ENCODE measurements around the gene PDZRN4.
"Not testable (repeated sequence)": the region's sequence is repeated elsewhere in the genome, so short reads cannot be mapped to it uniquely, and the experiment has no call there.

The PDZRN4 gene

DNA sequence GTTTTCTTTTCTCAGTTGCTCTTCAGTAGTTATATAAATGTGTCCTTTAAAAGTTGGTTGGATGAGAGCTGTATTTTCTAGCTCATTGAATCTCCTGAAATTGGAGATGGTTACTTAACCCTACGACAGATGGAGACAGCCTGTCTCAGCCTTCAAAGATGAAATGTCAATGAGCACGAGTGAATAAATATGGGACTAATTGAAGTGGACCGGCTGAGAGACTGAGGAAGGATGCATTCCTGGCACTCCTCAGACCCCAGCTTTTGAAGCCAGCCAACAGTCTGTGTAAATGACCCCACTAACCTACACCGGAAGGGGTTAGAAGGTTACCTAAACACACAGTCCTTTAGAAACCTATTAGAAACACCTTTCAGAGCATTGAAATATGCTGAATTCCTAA lies 46.6 kb downstream of the PDZRN4 start:
- Mint-ChIP-seq H3K4me3 (no peak overlapping the region), H3K9me3 (ENCODE audit: low read depth) (no peaks in the 10 kb centered on the region), H3K27ac (no peak overlapping the region), H3K4me1 (ENCODE audit: low read depth) (no peaks in the 10 kb centered on the region), H3K36me3 (no peaks in the 10 kb centered on the region), H3K27me3 (no peaks in the 10 kb centered on the region)

DNA sequence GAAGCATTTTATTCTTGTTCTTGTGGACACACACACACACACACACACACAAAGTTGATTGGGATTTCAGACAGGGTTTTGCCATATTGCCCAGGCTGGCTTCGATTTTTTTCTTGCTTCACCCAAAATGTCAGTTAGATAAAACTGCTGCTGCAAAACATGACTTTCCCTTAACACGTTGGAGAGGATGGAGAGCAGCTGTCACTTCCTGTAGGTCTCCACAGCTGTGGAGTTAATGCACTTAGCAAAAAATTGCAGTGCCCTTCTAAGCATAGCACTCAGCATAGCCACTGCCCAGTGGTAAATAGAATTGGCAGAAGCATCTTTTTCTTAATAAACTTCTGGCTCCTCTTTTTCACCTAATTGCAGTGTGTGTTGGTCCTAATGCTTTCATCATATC lies 54.5 kb downstream of the PDZRN4 start:
- H3K4me1 Mint-ChIP-seq (ENCODE audit: low read depth): no peaks in the 10 kb centered on the region
- H3K9me3 Mint-ChIP-seq (ENCODE audit: low read depth): no peaks in the 10 kb centered on the region
- no peaks in the 10 kb centered on the region for H3K27me3 Mint-ChIP-seq
- H3K36me3 Mint-ChIP-seq: no peaks in the 10 kb centered on the region
- no peak overlapping the region for H3K27ac Mint-ChIP-seq
- H3K4me3 Mint-ChIP-seq: no peak overlapping the region

DNA sequence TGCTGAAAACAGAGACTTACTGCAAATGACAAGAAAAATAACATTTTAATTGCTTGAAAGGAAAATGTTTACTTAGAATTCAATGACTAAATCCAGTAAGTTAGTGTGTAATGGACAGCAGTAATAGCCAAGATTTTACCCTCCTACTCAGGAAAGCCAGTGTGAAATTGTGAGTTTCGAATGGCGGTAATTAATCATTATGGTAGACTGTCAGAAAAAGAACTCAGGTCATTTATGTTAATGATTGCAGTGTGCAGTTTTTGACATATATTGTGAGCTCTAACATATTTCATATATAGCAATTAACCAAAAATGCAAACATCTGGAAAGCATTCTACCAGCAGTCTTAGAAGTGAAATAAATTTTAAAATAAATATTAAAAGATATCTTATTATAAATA lies 60.3 kb downstream of the PDZRN4 start:
- no peak overlapping the region for H3K27ac Mint-ChIP-seq
- H3K36me3 Mint-ChIP-seq: no peaks in the 10 kb centered on the region
- H3K27me3 Mint-ChIP-seq: no peaks in the 10 kb centered on the region
- no peaks in the 10 kb centered on the region for H3K4me1 Mint-ChIP-seq (ENCODE audit: low read depth)
- H3K9me3 Mint-ChIP-seq (ENCODE audit: low read depth): no peaks in the 10 kb centered on the region
- H3K4me3 Mint-ChIP-seq: no peak overlapping the region

DNA sequence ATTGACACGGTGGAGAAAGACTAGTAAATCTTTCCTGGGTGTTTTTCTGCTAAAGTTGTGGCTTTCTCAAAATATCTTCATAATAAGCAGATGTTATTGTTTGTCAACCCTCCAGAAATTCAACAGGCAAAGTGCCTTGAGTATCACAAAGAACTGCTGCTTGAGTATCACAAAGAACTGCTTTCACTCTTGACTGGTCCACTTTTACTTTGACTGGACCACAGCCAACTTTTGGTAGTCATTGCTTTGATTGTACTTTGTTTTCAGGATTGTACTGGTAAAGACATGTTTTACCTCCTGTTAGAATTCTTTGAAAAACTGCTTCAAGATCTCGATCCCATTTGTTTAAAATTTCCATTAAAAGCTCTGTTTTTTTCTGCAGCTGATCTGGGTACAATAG lies 62.6 kb downstream of the PDZRN4 start:
- no peak overlapping the region for H3K4me3 Mint-ChIP-seq
- H3K27me3 Mint-ChIP-seq: no peaks in the 10 kb centered on the region
- H3K36me3 Mint-ChIP-seq: no peaks in the 10 kb centered on the region
- H3K4me1 Mint-ChIP-seq (ENCODE audit: low read depth): no peaks in the 10 kb centered on the region
- no peak overlapping the region for H3K27ac Mint-ChIP-seq
- no peaks in the 10 kb centered on the region for H3K9me3 Mint-ChIP-seq (ENCODE audit: low read depth)

DNA sequence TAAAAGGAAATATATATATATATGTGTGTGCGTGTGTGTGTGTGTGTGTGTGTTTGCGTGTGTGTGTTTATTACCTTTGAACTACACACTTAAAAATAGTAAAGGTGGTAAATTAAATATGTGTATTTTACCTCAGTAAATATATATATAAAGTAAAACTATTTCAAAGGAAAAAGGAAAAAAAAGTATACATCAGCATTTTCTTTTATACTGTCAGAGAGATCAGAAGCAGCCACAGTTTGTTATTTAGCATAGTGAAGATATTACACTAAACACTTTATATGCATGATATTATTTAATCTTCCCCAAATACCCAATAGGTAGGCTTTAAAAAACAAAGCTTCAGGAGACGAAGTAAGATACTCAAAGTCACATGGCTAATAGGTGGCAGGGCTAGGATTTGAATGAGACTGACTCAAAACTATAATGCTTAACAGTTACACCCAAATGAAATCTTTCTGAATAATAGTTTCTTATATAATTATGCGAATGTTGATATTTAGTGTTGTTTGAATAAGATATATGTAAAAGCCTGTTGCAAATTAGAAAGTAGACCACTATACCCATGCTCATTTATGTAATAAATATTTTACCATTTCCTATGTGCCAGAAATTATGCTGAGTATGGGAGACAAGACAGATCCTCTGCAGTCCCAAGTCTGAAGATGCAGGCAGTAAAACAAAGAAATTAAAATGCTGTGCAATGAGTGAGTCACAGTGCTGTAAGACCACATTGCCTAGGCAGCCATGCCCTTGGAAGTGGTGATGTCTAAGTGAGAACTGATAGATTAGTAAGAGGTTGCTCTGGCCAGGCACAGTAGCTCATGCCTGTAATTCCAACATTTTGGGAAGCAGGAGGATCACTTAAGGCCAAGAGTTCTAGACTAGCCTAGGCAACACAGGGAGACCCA lies 66.1 kb downstream of the PDZRN4 start:
- Mint-ChIP-seq H3K4me3 (no peak overlapping the region), H3K36me3 (no peaks in the 10 kb centered on the region), H3K9me3 (ENCODE audit: low read depth) (no peaks in the 10 kb centered on the region), H3K27ac (no peak overlapping the region), H3K4me1 (ENCODE audit: low read depth) (no peaks in the 10 kb centered on the region), H3K27me3 (no peaks in the 10 kb centered on the region)

DNA sequence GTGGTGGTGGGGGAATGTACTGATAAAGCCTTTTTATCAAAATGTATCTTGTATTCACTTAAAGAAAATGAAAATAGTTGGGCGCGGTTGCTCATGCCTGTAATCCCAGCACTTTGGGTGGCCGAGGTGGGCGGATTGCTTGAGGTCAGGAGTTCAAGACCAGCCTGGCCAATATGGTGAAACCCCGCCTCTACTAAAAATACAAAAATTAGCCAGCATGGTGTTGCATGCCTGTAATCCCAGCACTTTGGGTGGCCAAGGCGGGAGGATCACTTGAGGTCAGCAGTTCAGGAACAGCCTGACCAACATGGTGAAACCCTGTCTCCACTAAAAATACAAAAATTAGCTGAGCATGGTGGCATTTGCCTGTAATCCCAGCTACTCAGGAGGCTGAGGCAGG lies 75.1 kb downstream of the PDZRN4 start:
- not testable (repeated sequence) for H3K9me3 Mint-ChIP-seq (ENCODE audit: low read depth); H3K27me3 Mint-ChIP-seq; H3K4me3 Mint-ChIP-seq; H3K4me1 Mint-ChIP-seq (ENCODE audit: low read depth); H3K27ac Mint-ChIP-seq; H3K36me3 Mint-ChIP-seq

DNA sequence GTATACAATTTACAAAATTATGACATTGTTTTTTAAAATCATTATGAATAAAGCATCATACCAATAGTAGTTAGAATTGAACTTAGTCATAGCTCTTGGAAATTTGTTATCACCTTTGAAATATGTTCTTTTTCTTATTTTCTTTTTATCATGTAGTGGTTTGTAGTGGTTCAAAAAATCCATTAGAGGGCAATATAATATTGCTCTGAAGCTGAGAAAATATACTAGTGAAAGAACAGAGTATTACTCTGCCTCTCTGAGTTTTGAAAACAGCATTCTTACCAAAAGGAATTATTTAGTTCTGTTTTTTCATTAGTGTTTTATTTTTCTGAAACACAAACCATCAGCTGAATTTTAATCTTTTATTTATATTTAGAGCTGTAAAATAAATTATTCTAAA lies 76.2 kb downstream of the PDZRN4 start:
- Mint-ChIP-seq H3K9me3 (ENCODE audit: low read depth) (no peaks in the 10 kb centered on the region), H3K27me3 (no peaks in the 10 kb centered on the region), H3K36me3 (no peaks in the 10 kb centered on the region), H3K4me3 (no peak overlapping the region), H3K27ac (no peak overlapping the region), H3K4me1 (ENCODE audit: low read depth) (no peaks in the 10 kb centered on the region)

DNA sequence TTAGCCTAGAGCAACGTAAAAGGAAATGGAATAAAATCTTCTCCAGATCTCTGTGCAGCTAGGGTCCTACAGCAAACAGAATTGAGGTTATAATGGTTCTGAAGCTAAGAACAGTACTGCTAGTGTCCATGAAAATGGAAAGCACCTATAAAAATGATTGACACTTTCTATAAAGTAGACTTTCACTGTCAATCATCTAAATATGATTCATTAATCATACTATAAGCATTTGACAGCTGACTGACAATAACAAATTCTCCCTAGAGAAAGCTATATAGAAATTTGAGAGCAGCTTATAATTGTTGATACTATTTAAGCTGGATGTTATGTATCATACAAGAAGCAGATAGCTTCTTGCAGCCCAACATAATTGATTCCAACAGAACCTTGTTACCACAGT lies 80.9 kb downstream of the PDZRN4 start:
- Mint-ChIP-seq H3K27ac (no peak overlapping the region), H3K4me1 (ENCODE audit: low read depth) (no peaks in the 10 kb centered on the region), H3K36me3 (no peaks in the 10 kb centered on the region), H3K27me3 (peaks cover 6% of the 10 kb centered on the region), H3K4me3 (no peak overlapping the region), H3K9me3 (ENCODE audit: low read depth) (no peaks in the 10 kb centered on the region)

DNA sequence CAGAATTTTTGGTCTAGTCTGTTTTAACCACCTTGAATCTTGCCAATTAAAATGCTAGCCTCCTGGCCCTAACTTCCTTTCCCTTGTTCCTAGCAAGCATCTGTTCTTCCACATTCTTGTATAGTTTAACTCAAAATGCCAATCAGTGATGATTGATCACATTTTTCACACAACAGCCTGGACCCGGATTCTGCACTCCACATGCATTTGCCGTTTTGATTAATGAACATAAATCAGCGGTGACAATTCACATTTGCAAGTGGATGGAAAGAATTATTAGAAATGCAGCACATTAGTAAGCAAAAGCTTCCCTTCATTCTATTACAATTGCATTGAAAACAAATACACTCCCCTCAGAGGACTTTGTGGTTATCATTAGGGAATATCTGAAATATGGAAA lies 83.4 kb downstream of the PDZRN4 start:
- Mint-ChIP-seq H3K27me3 (peaks cover 6% of the 10 kb centered on the region), H3K27ac (no peak overlapping the region), H3K9me3 (ENCODE audit: low read depth) (no peaks in the 10 kb centered on the region), H3K36me3 (no peaks in the 10 kb centered on the region), H3K4me3 (no peak overlapping the region), H3K4me1 (ENCODE audit: low read depth) (no peaks in the 10 kb centered on the region)

DNA sequence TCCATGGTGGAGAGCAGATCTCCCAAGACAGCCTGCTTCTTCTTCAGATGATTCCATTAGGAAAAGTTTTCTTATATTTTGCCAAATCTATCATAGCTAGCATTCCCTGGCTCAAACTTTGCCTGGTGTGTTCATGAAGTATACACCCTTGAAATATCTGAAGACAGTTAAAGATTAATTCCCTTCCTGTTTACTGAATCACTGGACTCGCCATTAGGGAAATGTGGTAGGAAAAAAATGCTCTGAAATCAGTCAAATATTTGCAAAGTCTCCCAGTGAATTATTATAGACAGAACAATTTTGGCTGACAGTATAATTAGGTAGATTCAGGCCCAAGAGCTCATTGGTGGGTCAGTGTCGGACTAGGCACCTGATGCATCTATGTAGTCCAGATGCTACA lies 86.5 kb downstream of the PDZRN4 start:
- Mint-ChIP-seq H3K27me3 (peaks cover 6% of the 10 kb centered on the region), H3K9me3 (ENCODE audit: low read depth) (no peaks in the 10 kb centered on the region), H3K4me1 (ENCODE audit: low read depth) (no peaks in the 10 kb centered on the region), H3K27ac (no peak overlapping the region), H3K4me3 (no peak overlapping the region), H3K36me3 (no peaks in the 10 kb centered on the region)

DNA sequence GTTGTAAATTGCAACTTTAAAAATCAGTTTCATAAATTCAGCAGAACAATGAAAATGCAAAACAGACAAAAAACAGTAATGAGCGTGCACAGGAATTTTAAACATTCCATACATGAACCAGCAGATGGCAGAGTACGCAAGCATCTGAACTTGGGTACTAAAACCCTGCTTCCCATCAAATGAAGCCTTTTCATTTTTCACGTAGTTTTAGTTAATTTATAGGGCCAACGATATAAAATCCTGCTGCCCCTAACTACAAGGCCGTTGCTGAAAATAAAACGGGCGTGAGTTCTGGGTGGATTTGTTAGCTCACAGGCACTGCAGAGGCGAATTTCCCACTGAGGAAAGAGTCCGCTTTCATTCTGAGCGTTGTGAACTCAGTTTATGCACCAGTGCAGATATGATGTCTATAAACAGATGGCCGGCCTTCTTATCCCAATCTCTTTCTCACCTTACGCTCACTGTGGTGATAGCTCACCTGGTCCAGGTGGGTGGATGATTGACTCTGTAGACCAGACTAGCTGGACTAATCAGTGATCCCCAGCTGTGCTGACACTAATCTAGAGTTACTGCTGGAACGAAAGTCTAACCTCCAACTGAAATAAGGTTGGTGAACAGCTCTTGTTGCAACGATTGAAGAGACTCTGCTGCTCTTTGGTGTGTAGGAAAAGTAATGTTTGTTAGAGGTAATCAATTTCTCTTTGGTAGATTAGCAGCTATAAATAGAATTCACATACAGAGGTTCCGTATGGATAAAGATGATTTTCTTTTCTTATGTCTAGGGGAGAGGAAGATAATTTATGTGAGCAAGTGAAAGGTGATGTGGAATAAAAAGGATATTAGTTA lies 89.2 kb downstream of the PDZRN4 start:
- Mint-ChIP-seq H3K9me3 (ENCODE audit: low read depth) (no peaks in the 10 kb centered on the region), H3K36me3 (no peaks in the 10 kb centered on the region), H3K4me1 (ENCODE audit: low read depth) (no peaks in the 10 kb centered on the region), H3K27me3 (peaks cover 3% of the 10 kb centered on the region), H3K27ac (no peak overlapping the region), H3K4me3 (no peak overlapping the region)

DNA sequence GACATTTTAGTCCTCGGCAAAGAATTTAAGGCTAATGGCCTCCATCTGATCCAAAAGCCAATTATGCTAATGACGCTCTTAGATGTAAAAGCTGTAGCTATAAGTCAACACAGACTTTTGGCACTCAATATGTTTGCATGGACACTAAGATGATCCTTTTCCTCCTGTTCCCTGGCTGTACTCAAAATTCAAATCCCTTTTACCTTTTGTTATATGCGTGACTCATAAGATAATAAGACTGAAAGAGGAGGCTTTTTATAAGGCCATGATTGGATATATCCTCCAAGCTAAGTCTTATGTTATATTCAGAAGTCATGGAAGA lies 89.8 kb downstream of the PDZRN4 start:
- Mint-ChIP-seq H3K36me3 (no peaks in the 10 kb centered on the region), H3K4me1 (ENCODE audit: low read depth) (no peaks in the 10 kb centered on the region), H3K4me3 (no peak overlapping the region), H3K27ac (no peak overlapping the region), H3K9me3 (ENCODE audit: low read depth) (no peaks in the 10 kb centered on the region), H3K27me3 (peaks cover 3% of the 10 kb centered on the region)

DNA sequence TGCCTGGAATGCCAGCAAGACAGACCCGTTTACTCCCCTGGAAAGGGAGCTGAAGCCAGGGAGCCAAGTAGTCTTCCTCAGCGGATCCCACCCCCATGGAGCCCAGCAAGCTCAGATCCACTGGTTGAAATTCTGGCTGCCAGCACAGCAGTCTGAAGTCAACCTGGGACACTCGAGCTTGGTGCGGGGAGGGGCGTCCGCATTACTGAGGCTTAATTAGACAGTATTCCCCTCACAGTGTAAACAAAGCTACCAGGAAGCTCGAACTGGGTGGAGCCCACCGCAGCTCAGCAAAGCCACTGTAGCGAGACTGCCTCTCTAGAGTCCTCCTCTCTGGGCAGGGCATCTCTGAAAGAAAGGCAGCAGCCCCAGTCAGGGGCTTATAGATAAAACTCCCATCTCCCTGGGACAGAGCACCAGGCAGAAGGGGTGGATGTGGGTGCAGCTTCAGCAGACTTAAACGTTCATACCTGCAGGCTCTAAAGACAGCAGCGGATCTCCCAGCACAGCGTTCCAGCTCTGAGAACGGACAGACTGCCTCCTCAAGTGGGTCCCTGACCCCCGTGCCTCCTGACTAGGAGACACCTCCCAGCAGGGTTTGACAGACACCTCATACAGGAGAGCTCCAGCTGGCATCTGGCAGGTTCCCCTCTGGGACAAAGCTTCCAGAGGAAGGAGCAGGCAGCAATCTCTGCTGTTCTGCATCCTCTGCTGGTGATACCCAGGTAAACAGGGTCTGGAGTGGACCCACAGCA lies 92.4 kb downstream of the PDZRN4 start:
- not testable (repeated sequence) for H3K27me3 Mint-ChIP-seq; H3K4me1 Mint-ChIP-seq (ENCODE audit: low read depth); H3K4me3 Mint-ChIP-seq; H3K36me3 Mint-ChIP-seq; H3K27ac Mint-ChIP-seq; H3K9me3 Mint-ChIP-seq (ENCODE audit: low read depth)

DNA sequence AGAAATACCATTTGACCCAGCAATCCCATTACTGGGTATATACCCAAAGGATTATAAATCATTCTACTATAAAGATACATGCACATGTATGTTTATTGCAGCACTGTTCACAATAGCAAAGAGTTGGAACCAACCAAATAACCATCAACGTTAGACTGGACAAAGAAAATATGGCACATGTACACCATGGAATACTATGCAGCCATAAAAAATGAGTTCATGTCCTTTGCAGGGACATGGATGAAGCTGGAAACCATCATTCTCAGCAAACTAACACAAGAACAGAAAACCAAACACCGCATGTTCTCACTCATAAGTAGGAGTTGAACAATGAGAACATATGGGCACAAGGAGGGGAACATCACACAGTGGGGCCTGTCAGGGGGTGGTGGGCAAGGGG lies 97.3 kb downstream of the PDZRN4 start:
- not testable (repeated sequence) for H3K4me1 Mint-ChIP-seq (ENCODE audit: low read depth); H3K9me3 Mint-ChIP-seq (ENCODE audit: low read depth); H3K4me3 Mint-ChIP-seq; H3K36me3 Mint-ChIP-seq; H3K27me3 Mint-ChIP-seq; H3K27ac Mint-ChIP-seq

DNA sequence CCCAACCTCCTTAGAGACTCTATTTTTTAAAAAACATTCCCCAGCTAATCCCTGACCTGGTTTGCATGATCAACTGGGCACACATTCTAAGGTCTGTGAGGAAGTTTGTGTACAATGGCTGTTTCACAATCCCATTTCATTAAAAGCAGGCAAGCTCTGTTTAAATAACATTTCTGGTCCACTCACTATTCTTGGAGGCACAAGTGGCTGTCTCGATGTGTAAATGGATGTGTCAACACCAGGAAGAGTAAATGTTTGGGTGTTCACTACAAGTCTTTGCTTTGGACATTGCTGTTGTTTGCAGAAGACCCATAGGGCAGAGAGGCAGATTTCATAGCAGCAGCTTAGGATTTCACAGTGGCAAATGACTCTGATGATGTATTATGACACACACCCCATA lies 98.3 kb downstream of the PDZRN4 start:
- no peaks in the 10 kb centered on the region for H3K27me3 Mint-ChIP-seq

More for the DNA sequence above, 98.3 kb downstream of the PDZRN4 start:
- Mint-ChIP-seq H3K4me3 (no peak overlapping the region), H3K9me3 (ENCODE audit: low read depth) (no peaks in the 10 kb centered on the region), H3K36me3 (no peaks in the 10 kb centered on the region), H3K27ac (no peak overlapping the region), H3K4me1 (ENCODE audit: low read depth) (no peaks in the 10 kb centered on the region)
